H9 (cell line): ENCODE data around the gene ARL17B. TPM values are rescaled to one million over a fixed set of nuclear protein-coding genes. Genes with fewer than 3 reads are reported as not detected.
"Not testable (repeated sequence)": the region's sequence is repeated elsewhere in the genome, so short reads cannot be mapped to it uniquely, and the experiment has no call there.

Source experiments
- DNase-seq: peaks from one replicate; pipeline ENCODE4 v3.0.0-alpha.2; 2017
- H2AFZ ChIP-seq: one replicate; pipeline ENCODE4 v1.6.1; 2013; ENCODE audit warnings: mild to moderate bottlenecking, low read length, control low read depth, moderate library complexity
- H2AK5ac ChIP-seq: 2 replicates; pipeline ENCODE4 v1.6.1; 2013; ENCODE audit warnings: low read length, control low read depth, mixed read lengths; ENCODE audit not compliant: insufficient read length
- H2BK120ac ChIP-seq: one replicate; pipeline ENCODE4 v1.6.1; 2013; ENCODE audit warnings: low read depth, mild to moderate bottlenecking, low read length, control low read depth, inconsistent platforms; ENCODE audit not compliant: poor library complexity, severe bottlenecking
- H2BK12ac ChIP-seq: 2 replicates; pipeline ENCODE4 v1.6.1; 2013; ENCODE audit warnings: low read length, control low read depth, mixed read lengths, low read depth; ENCODE audit not compliant: insufficient read length
- H2BK15ac ChIP-seq: 2 replicates; pipeline ENCODE4 v1.6.1; 2013; ENCODE audit warnings: low read depth, low read length, control low read depth
- H2BK20ac ChIP-seq: one replicate; pipeline ENCODE4 v1.6.1; 2013; ENCODE audit warnings: low read depth, mild to moderate bottlenecking, low read length, control low read depth, inconsistent platforms; ENCODE audit not compliant: poor library complexity, severe bottlenecking
- H2BK5ac ChIP-seq: 2 replicates; pipeline ENCODE4 v1.6.1; 2013; ENCODE audit warnings: low read length, control low read depth, mixed read lengths; ENCODE audit not compliant: insufficient read length
- H3K14ac ChIP-seq: 2 replicates; pipeline ENCODE4 v1.6.1; 2013; ENCODE audit warnings: low read length, control low read depth; ENCODE audit not compliant: insufficient read depth
- H3K18ac ChIP-seq: 2 replicates; pipeline ENCODE4 v1.6.1; 2013; ENCODE audit warnings: low read depth, mild to moderate bottlenecking, mixed read lengths, low read length, control low read depth; ENCODE audit not compliant: insufficient read length
- H3K23ac ChIP-seq: 2 replicates; pipeline ENCODE4 v1.6.1; 2013; ENCODE audit warnings: low read length, control low read depth, mixed read lengths, low read depth; ENCODE audit not compliant: insufficient read length
- H3K23me2 ChIP-seq: 2 replicates; pipeline ENCODE4 v1.6.1; 2013; ENCODE audit warnings: low read depth, mild to moderate bottlenecking, mixed read lengths, low read length, control low read depth; ENCODE audit not compliant: insufficient read length, poor library complexity, severe bottlenecking
- H3K27ac ChIP-seq: 2 replicates; pipeline ENCODE4 v1.5.1; 2013; ENCODE audit warnings: low read length, control low read depth, mixed read lengths, low read depth; ENCODE audit not compliant: insufficient read length
- H3K27me3 ChIP-seq: 2 replicates; pipeline ENCODE4 v1.6.1; 2013; ENCODE audit warnings: low read length, control low read depth, inconsistent platforms; ENCODE audit not compliant: insufficient read depth
- H3K4ac ChIP-seq: 2 replicates; pipeline ENCODE4 v1.6.1; 2013; ENCODE audit warnings: low read depth, mild to moderate bottlenecking, control low read depth, inconsistent platforms, low read length, moderate library complexity
- H3K4me1 ChIP-seq: 2 replicates; pipeline ENCODE4 v1.6.1; 2013; ENCODE audit warnings: low read length, control low read depth, inconsistent platforms; ENCODE audit not compliant: insufficient read depth
- H3K4me2 ChIP-seq: 2 replicates; pipeline ENCODE4 v1.6.1; 2013; ENCODE audit warnings: low read length, control low read depth, mixed read lengths; ENCODE audit not compliant: insufficient read length, insufficient read depth
- H3K56ac ChIP-seq: 2 replicates; pipeline ENCODE4 v1.6.1; 2013; ENCODE audit warnings: low read depth, mild to moderate bottlenecking, mixed read lengths, low read length, control low read depth; ENCODE audit not compliant: insufficient read length
- H3K79me1 ChIP-seq: 2 replicates; pipeline ENCODE4 v1.6.1; 2013; ENCODE audit warnings: low read depth, mild to moderate bottlenecking, moderate library complexity, low read length, control low read depth, inconsistent platforms; ENCODE audit not compliant: insufficient read depth, poor library complexity, severe bottlenecking
- H3K79me2 ChIP-seq: 2 replicates; pipeline ENCODE4 v1.6.1; 2013; ENCODE audit warnings: low read length, control low read depth, inconsistent platforms; ENCODE audit not compliant: insufficient read depth
- H3K9ac ChIP-seq: 2 replicates; pipeline ENCODE4 v1.6.1; 2013; ENCODE audit warnings: low read length, control low read depth, mixed read lengths; ENCODE audit not compliant: insufficient read length; ENCODE audit errors: extremely low read depth
- H3K9me3 ChIP-seq: one replicate; pipeline ENCODE4 v1.6.1; 2013; ENCODE audit warnings: low read depth, low read length, inconsistent platforms; ENCODE audit not compliant: control insufficient read depth
- H3T11ph ChIP-seq: one replicate; pipeline ENCODE4 v1.6.1; 2013; ENCODE audit warnings: mild to moderate bottlenecking, low read length, control low read depth, inconsistent platforms
- H4K20me1 ChIP-seq: one replicate; pipeline ENCODE4 v1.6.1; 2013; ENCODE audit not compliant: control insufficient read depth, insufficient read length, insufficient read depth
- H4K5ac ChIP-seq: 2 replicates; pipeline ENCODE4 v1.6.1; 2013; ENCODE audit warnings: low read depth, mild to moderate bottlenecking, mixed read lengths, low read length, control low read depth; ENCODE audit not compliant: insufficient read length
- H4K8ac ChIP-seq: replicated peaks from 2 replicates; pipeline ENCODE4 v1.6.1; 2013; ENCODE audit warnings: low read length, control low read depth, mixed read lengths, low read depth; ENCODE audit not compliant: insufficient read length
- H4K91ac ChIP-seq: 2 replicates; pipeline ENCODE4 v1.6.1; 2013; ENCODE audit warnings: low read depth, mild to moderate bottlenecking, moderate library complexity, mixed read lengths, low read length, control low read depth; ENCODE audit not compliant: insufficient read length
- H3K27ac Mint-ChIP-seq, 3 experiments: 2 replicates in 2 of 3; 3 replicates in 1 of 3; pipeline ENCODE4 v1.8.0; 2020 to 2021; ENCODE audit warnings: mixed read lengths in 3 of 3, mild to moderate bottlenecking in 1 of 3, moderate library complexity in 1 of 3
- H3K27me3 Mint-ChIP-seq: 2 replicates; pipeline ENCODE4 v1.8.0; 2021; ENCODE audit warnings: low read depth, mild to moderate bottlenecking, moderate library complexity, mixed read lengths
- H3K36me3 Mint-ChIP-seq, 3 experiments: 2 replicates in 2 of 3; 3 replicates in 1 of 3; pipeline ENCODE4 v1.8.0; 2020 to 2021; ENCODE audit warnings: low read depth in 3 of 3, mixed read lengths in 3 of 3; ENCODE audit not compliant: insufficient read depth in 1 of 3
- H3K4me1 Mint-ChIP-seq, 2 experiments: 2 replicates each; pipeline ENCODE4 v1.8.0; 2020; ENCODE audit warnings: mixed read lengths in 2 of 2
- H3K4me3 Mint-ChIP-seq, 2 experiments: 2 replicates in 1 of 2; 3 replicates in 1 of 2; pipeline ENCODE4 v1.8.0; 2020 to 2021; ENCODE audit warnings: mild to moderate bottlenecking in 2 of 2, mixed read lengths in 2 of 2, moderate library complexity in 1 of 2
- H3K9me3 Mint-ChIP-seq, 2 experiments: 2 replicates in 1 of 2; 3 replicates in 1 of 2; pipeline ENCODE4 v1.8.0; 2020; ENCODE audit warnings: mild to moderate bottlenecking in 2 of 2, mixed read lengths in 2 of 2, moderate library complexity in 1 of 2
- WGBS: extraction: QIAGEN DNeasy Blood & Tissue Kit; methylation state at CpG from one replicate; pipeline ENCODE4 v1.1.7; 2013; ENCODE audit warnings: missing lambda C conversion rate, low lambda C conversion rate, mixed read lengths; ENCODE audit not compliant: insufficient read length; ENCODE audit errors: extremely low coverage; 5-methylcytosine and 5-hydroxymethylcytosine counted together
- total RNA-seq: library from RNA; stranded (reverse); gene quantifications from 2 replicates; pipeline ENCODE4 v1.2.1, GENCODE V29; 2021

The ARL17B gene
- total RNA-seq, 1 experiment from 2014 or later: 10.8 TPM

GRCh38 chr17:46294831-46295230, 66.7 kb downstream of the ARL17B start, which contains the start of gene LRRC37A:
Gene LRRC37A (plus strand): TSS chr17:46295131. CDS start chr17:46295134, 3 bp downstream.
- not testable (repeated sequence) for DNase-seq, H2BK15ac ChIP-seq, H3K27me3 ChIP-seq, H2BK20ac ChIP-seq, H3K4ac ChIP-seq, H4K20me1 ChIP-seq, H3K4me3 Mint-ChIP-seq, H2BK5ac ChIP-seq, H4K5ac ChIP-seq, H3K27ac ChIP-seq, H3K9ac ChIP-seq, H3K4me1 ChIP-seq, H3K27me3 Mint-ChIP-seq, H2AFZ ChIP-seq, H4K91ac ChIP-seq, H3K79me2 ChIP-seq, H4K8ac ChIP-seq, H3K9me3 Mint-ChIP-seq, H3K27ac Mint-ChIP-seq, H2BK12ac ChIP-seq, H3K4me1 Mint-ChIP-seq, H3T11ph ChIP-seq, H3K56ac ChIP-seq, H3K23ac ChIP-seq, H3K36me3 Mint-ChIP-seq, H3K18ac ChIP-seq, H2AK5ac ChIP-seq, H3K79me1 ChIP-seq, H3K23me2 ChIP-seq, H2BK120ac ChIP-seq, H3K14ac ChIP-seq, H3K4me2 ChIP-seq, H3K9me3 ChIP-seq
- WGBS: no CpG with 5 or more reads among the region's 16 CpGs

GRCh38 chr17:46291618-46292017, 69.9 kb downstream of the ARL17B start:
- no CpG with 5 or more reads among the region's 8 CpGs for WGBS
- H2AFZ ChIP-seq: not testable (repeated sequence)

More at GRCh38 chr17:46291618-46292017, 69.9 kb downstream of the ARL17B start:
- not testable (repeated sequence) for H2BK120ac ChIP-seq, H3K9ac ChIP-seq, H3T11ph ChIP-seq, H2BK15ac ChIP-seq, H3K23ac ChIP-seq, H4K20me1 ChIP-seq, H3K9me3 ChIP-seq, H3K27me3 Mint-ChIP-seq, H3K27ac ChIP-seq, H3K4me2 ChIP-seq, H3K36me3 Mint-ChIP-seq, H3K4me1 ChIP-seq, H3K4ac ChIP-seq, H3K9me3 Mint-ChIP-seq, H2AK5ac ChIP-seq, H3K23me2 ChIP-seq, H2BK5ac ChIP-seq, H3K56ac ChIP-seq, H4K91ac ChIP-seq, H3K79me1 ChIP-seq, H3K79me2 ChIP-seq, H4K5ac ChIP-seq, H3K4me1 Mint-ChIP-seq, H4K8ac ChIP-seq, H3K14ac ChIP-seq, H3K27me3 ChIP-seq, H3K18ac ChIP-seq, H2BK20ac ChIP-seq, H3K4me3 Mint-ChIP-seq, H2BK12ac ChIP-seq
- peak; percentile 28 for DNase-seq
- peak overlapping the region in 1 of 3 experiments; percentile 43; a peak in 2 of 7 replicates for H3K27ac Mint-ChIP-seq
